ENCODE measurements around the gene DOCK4. TPM values are rescaled to one million over a fixed set of nuclear protein-coding genes. Genes with fewer than 3 reads are reported as not detected.

Gene DOCK4
- total and polyA plus RNA-seq, 4 donors: 7.2 to 48.9 (median 12.8) TPM

- TF ChIP-seq FOXA2 (IDR thresholded peaks at IDR 0.05) (no peak), ZBTB33 (IDR thresholded peaks at IDR 0.05) (no peak), REST (IDR thresholded peaks at IDR 0.05) (no peak), TAF1 (conservative IDR thresholded peaks at IDR 0.05) (no peak), RAD21 (IDR thresholded peaks at IDR 0.05) (no peak), HNF4A (conservative IDR thresholded peaks at IDR 0.05) (no peak), EGR1 (IDR thresholded peaks at IDR 0.05; ENCODE audit: low read depth in 2 of 2) (no peak), SP1 (IDR thresholded peaks at IDR 0.05) (no peak), CTCF (IDR thresholded peaks at IDR 0.05; ENCODE audit: low read depth, low read length, missing input control) (no peak)
- Histone ChIP-seq H3K9me3 (ENCODE audit: control insufficient read depth in 4 of 4, low read length in 3 of 4) (no peaks in the 10 kb centered on the region), H3K36me3 (ENCODE audit: control insufficient read depth in 4 of 4, insufficient read depth in 3 of 4, low read depth in 1 of 4, low read length in 3 of 4) (peaks cover 2 to 26% (median 17%) of the 10 kb centered on the region in 4 donors), H3K9ac (ENCODE audit: low read depth in 1 of 2, low read length in 2 of 2) (no peak overlapping the region), H3K4me1 (ENCODE audit: control insufficient read depth in 4 of 4, insufficient read depth in 4 of 4, low read length in 3 of 4) (peaks cover 0 to 10% (median 5%) of the 10 kb centered on the region in 4 donors), H3K27ac (ENCODE audit: low read depth in 1 of 2, low read length in 2 of 2) (no peak overlapping the region), H3K4me3 (ENCODE audit: low read depth in 1 of 3, low read length in 3 of 3) (no peak overlapping the region), H3K27me3 (ENCODE audit: control insufficient read depth in 4 of 4, insufficient read depth in 4 of 4, low read length in 3 of 4) (no peaks in the 10 kb centered on the region)
- WGBS: 87% methylated on average over 11 of the region's 11 CpGs
- DNase-seq (ENCODE audit: low spot score): no peak
Measured at GRCh38 chr7:111756687-111757178, 449.5 kb downstream of the DOCK4 start.

GRCh38 chr7:111755383-111755782 lies 450.8 kb downstream of the DOCK4 start:
- H3K9ac ChIP-seq (ENCODE audit: low read depth in 1 of 2, low read length in 2 of 2): no peak overlapping the region
- no peak for TF ChIP-seq REST (IDR thresholded peaks at IDR 0.05)
- no peak for TF ChIP-seq CTCF (IDR thresholded peaks at IDR 0.05; ENCODE audit: low read depth, low read length, missing input control)
- no peak for TF ChIP-seq YY1 (IDR thresholded peaks at IDR 0.05)
- H3K27me3 ChIP-seq (ENCODE audit: control insufficient read depth in 4 of 4, insufficient read depth in 4 of 4, low read length in 3 of 4): no peaks in the 10 kb centered on the region
- no peaks in the 10 kb centered on the region for H3K9me3 ChIP-seq (ENCODE audit: control insufficient read depth in 4 of 4, low read length in 3 of 4)
- no peak for DNase-seq (ENCODE audit: low spot score)
- no peak overlapping the region for H3K27ac ChIP-seq (ENCODE audit: low read depth in 1 of 2, low read length in 2 of 2)
- peaks cover 2 to 26% (median 15%) of the 10 kb centered on the region in 4 donors for H3K36me3 ChIP-seq (ENCODE audit: control insufficient read depth in 4 of 4, insufficient read depth in 3 of 4, low read depth in 1 of 4, low read length in 3 of 4)
- H3K4me1 ChIP-seq (ENCODE audit: control insufficient read depth in 4 of 4, insufficient read depth in 4 of 4, low read length in 3 of 4): peaks cover 0 to 14% (median 7%) of the 10 kb centered on the region in 4 donors
- WGBS: 97% methylated on average over 6 of the region's 6 CpGs
- no peak overlapping the region for H3K4me3 ChIP-seq (ENCODE audit: low read depth in 1 of 3, low read length in 3 of 3)

All from liver (tissue), 9 donors.